22Rv1 (cell line): ENCODE results near the gene TYMS.

Experiments
- CTCF ChIP-seq: fragments of 450-650 bp; IDR thresholded peaks from 2 replicates; pipeline ENCODE4 v1.5.1; 2017; ENCODE audit warnings: mild to moderate bottlenecking
- ZFX ChIP-seq: fragments of 450-650 bp; IDR thresholded peaks from 2 replicates; pipeline ENCODE4 v1.6.1; 2017; ENCODE audit warnings: antibody characterized with exemption, borderline replicate concordance

DNA sequence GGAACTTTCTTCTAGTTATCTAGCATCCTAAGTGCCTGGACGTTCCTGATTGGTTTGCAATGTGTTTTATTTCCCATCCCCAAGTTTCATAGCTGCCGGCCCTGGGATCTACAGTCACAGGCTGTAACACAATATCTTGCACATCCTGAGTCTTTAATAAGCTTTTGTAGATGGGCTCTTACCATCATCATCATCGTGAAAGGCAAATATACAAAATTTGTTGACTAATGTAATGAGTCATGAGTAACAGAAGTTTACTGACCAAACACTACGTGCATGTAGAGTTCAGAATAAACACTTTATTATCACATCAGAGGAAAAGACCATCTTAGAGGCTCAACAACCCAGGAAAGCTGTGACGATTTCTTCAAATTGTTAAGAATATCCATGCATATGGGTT lies 8.1 kb upstream of the TYMS start:
- TF ChIP-seq CTCF = no peak
- TF ChIP-seq ZFX = no peak
